Measurements from ENCODE around the gene TRIM47.

GRCh38 chr17:75824666-75825065 is 53.7 kb downstream of the TRIM47 start:
- no peak for TF ChIP-seq CTCF (IDR thresholded peaks at IDR 0.05)
- TF ChIP-seq POLR2A (IDR thresholded peaks at IDR 0.05) = no peak
